Measurements from ENCODE around the gene PPP1R13B. TPM values are rescaled to one million over a fixed set of nuclear protein-coding genes. Genes with fewer than 3 reads are reported as not detected.

The PPP1R13B gene
- polyA plus RNA-seq, 1 of the 3 experiments (the other 2 are of a cell fraction): 5.7 TPM

- Histone ChIP-seq H3K27ac (ENCODE audit: low read depth in 2 of 2, low read length in 1 of 2) (no peak overlapping the region), H3K4me2 (no peak overlapping the region), H3K9me3 (no peaks in the 10 kb centered on the region), H3K9ac (no peak overlapping the region), H3F3A (replicated peaks; ENCODE audit: insufficient read depth) (no peaks in the 10 kb centered on the region), H3K79me2 (ENCODE audit: insufficient read depth) (peaks cover 22% of the 10 kb centered on the region), H3K36me3 (replicated peaks in 1 of 2; ENCODE audit: control insufficient read depth in 1 of 2, insufficient read depth in 2 of 2, low read length in 1 of 2) (peaks cover 0 to 33% of the 10 kb centered on the region in 2 experiments), H3K4me1 (ENCODE audit: control insufficient read depth in 1 of 2, insufficient read depth in 2 of 2, low read depth in 1 of 2, low read length in 1 of 2) (peaks cover 9 to 31% of the 10 kb centered on the region in 2 experiments; a peak in 2 of 4 replicates), H3K27me3 (ENCODE audit: insufficient read depth) (no peaks in the 10 kb centered on the region), H2AFZ (ENCODE audit: low read depth) (no peak overlapping the region), H3K4me3 (ENCODE audit: low read depth in 2 of 2, low read length in 1 of 2) (no peak overlapping the region), H4K20me1 (ENCODE audit: insufficient read depth) (no peaks in the 10 kb centered on the region), H3K9me2 (no peaks in the 10 kb centered on the region)
- CTCF ChIA-PET: no interaction called here
- TF ChIP-seq MAX (IDR thresholded peaks at IDR 0.05; ENCODE audit: low read depth): no peak
- no peak for TF ChIP-seq EP300 (IDR thresholded peaks at IDR 0.05; ENCODE audit: borderline replicate concordance in 1 of 2, low read depth in 1 of 2, low read length in 1 of 2)
- no peak for TF ChIP-seq TAF1 (IDR thresholded peaks at IDR 0.05; ENCODE audit: borderline replicate concordance, low read depth, low read length)
- TF ChIP-seq JUND (IDR thresholded peaks at IDR 0.05): no peak
- no peak for TF ChIP-seq SIN3A (IDR thresholded peaks at IDR 0.05; ENCODE audit: borderline replicate concordance, low read depth, low read length)
- WGBS (ENCODE audit: low lambda C conversion rate): 92% methylated on average over 9 of the region's 9 CpGs
- DNase-seq: no peak
- POLR2A ChIA-PET: interaction anchor here (0.9 kb wide), 1 partner anchor 8 kb away, joined by 3 read pairs; no protein-coding TSS in a partner anchor
These were observed 136.5 kb downstream of the PPP1R13B start for GRCh38 chr14:103710771-103711377.

- H3K9me2 ChIP-seq: no peaks in the 10 kb centered on the region
- DNase-seq: no peak
- no peak overlapping the region for H3K4me3 ChIP-seq (ENCODE audit: low read depth in 2 of 2, low read length in 1 of 2)
- peaks cover 21% of the 10 kb centered on the region for H3K79me2 ChIP-seq (ENCODE audit: insufficient read depth)
- WGBS (ENCODE audit: low lambda C conversion rate): 97% methylated on average over 12 of the region's 15 CpGs
- H3K27me3 ChIP-seq (ENCODE audit: insufficient read depth): no peaks in the 10 kb centered on the region
- no peaks in the 10 kb centered on the region for H3F3A ChIP-seq (replicated peaks; ENCODE audit: insufficient read depth)
- H3K4me2 ChIP-seq: no peak overlapping the region
- ChIA-PET CTCF (interaction anchor here (1.2 kb wide), 1 partner anchor 99 kb away, joined by 3 read pairs; no protein-coding TSS in a partner anchor), POLR2A (no interaction called here)
- H2AFZ ChIP-seq (ENCODE audit: low read depth): no peak overlapping the region
- no peaks in the 10 kb centered on the region for H3K9me3 ChIP-seq
- no peaks in the 10 kb centered on the region for H4K20me1 ChIP-seq (ENCODE audit: insufficient read depth)
- H3K9ac ChIP-seq: no peak overlapping the region
- TF ChIP-seq POLR2AphosphoS5 (IDR thresholded peaks at IDR 0.05; ENCODE audit: low read depth, low read length) (no peak), FOXM1 (IDR thresholded peaks at IDR 0.05; ENCODE audit: low read depth) (no peak), MAX (IDR thresholded peaks at IDR 0.05; ENCODE audit: low read depth) (no peak), ZBTB33 (IDR thresholded peaks at IDR 0.05; ENCODE audit: borderline replicate concordance, low read depth) (no peak), RAD21 (IDR thresholded peaks at IDR 0.05; ENCODE audit: low read length) (no peak), USF1 (IDR thresholded peaks at IDR 0.05; ENCODE audit: borderline replicate concordance, low read depth) (no peak), MEF2A (IDR thresholded peaks at IDR 0.05; ENCODE audit: borderline replicate concordance, low read depth) (no peak), PBX3 (IDR thresholded peaks at IDR 0.05) (no peak), CTCF (IDR thresholded peaks at IDR 0.05) (no peak), TAF1 (IDR thresholded peaks at IDR 0.05; ENCODE audit: borderline replicate concordance, low read depth, low read length) (no peak), IRF3 (IDR thresholded peaks at IDR 0.05; ENCODE audit: low read depth, low read length) (no peak)
- H3K4me1 ChIP-seq (ENCODE audit: control insufficient read depth in 1 of 2, insufficient read depth in 2 of 2, low read depth in 1 of 2, low read length in 1 of 2): peaks cover 9 to 31% of the 10 kb centered on the region in 2 experiments; a peak in 2 of 4 replicates
- peaks cover 0 to 44% of the 10 kb centered on the region in 2 experiments for H3K36me3 ChIP-seq (replicated peaks in 1 of 2; ENCODE audit: control insufficient read depth in 1 of 2, insufficient read depth in 2 of 2, low read length in 1 of 2)
- no peak overlapping the region for H3K27ac ChIP-seq (ENCODE audit: low read depth in 2 of 2, low read length in 1 of 2)
These were observed 137.6 kb downstream of the PPP1R13B start for GRCh38 chr14:103709814-103710213.
